Measurements from ENCODE around the gene EYS.

EYS gene

DNA sequence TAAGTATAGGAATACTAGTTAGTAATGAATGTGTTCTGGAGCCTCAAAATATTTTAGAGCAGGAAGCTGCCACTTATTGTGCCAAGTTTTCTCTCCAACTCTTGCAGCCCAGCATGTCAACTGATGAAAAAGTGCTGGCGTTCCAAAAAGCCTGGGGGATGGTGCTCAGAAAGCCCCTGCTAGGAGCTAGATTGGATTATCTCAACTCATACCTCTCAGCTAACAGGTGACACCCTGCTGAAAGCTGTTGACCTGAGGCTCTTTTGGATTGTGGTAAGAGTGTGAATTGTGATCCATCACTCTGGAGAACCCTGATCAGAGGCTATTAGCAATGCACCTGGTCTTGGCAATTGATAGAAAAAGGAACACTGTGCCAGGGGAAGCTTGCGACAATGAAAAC, 580.4 kb downstream of the EYS start:
- H3K4me1 ChIP-seq (ENCODE audit: insufficient read depth, low read length, poor library complexity, severe bottlenecking) = no peaks in the 10 kb centered on the region
- H3K4me3 ChIP-seq (ENCODE audit: low read length, poor library complexity, severe bottlenecking) = no peak overlapping the region
- H3F3A ChIP-seq (ENCODE audit: low read depth) = no peaks in the 10 kb centered on the region
- no peaks in the 10 kb centered on the region for H3K9me2 ChIP-seq (replicated peaks; ENCODE audit: low read depth, low read length)
- H3K79me2 ChIP-seq (ENCODE audit: insufficient read depth, low read length) = no peaks in the 10 kb centered on the region
- H3K4me2 ChIP-seq (ENCODE audit: low read depth, low read length, poor library complexity, severe bottlenecking) = no peak overlapping the region
- no peaks in the 10 kb centered on the region for H3K9me3 ChIP-seq (ENCODE audit: insufficient read depth, low read depth, low read length)
- H3K9ac ChIP-seq (ENCODE audit: low read depth, low read length, poor library complexity, severe bottlenecking) = no peak overlapping the region
- no peaks in the 10 kb centered on the region for H4K20me1 ChIP-seq (ENCODE audit: insufficient read depth, low read length, poor library complexity, severe bottlenecking)
- no peak overlapping the region for H2AFZ ChIP-seq (ENCODE audit: low read length)
- no peak for TF ChIP-seq EZH2phosphoT487 (IDR thresholded peaks at IDR 0.05; ENCODE audit: borderline replicate concordance)
- TF ChIP-seq, protein P1, sequence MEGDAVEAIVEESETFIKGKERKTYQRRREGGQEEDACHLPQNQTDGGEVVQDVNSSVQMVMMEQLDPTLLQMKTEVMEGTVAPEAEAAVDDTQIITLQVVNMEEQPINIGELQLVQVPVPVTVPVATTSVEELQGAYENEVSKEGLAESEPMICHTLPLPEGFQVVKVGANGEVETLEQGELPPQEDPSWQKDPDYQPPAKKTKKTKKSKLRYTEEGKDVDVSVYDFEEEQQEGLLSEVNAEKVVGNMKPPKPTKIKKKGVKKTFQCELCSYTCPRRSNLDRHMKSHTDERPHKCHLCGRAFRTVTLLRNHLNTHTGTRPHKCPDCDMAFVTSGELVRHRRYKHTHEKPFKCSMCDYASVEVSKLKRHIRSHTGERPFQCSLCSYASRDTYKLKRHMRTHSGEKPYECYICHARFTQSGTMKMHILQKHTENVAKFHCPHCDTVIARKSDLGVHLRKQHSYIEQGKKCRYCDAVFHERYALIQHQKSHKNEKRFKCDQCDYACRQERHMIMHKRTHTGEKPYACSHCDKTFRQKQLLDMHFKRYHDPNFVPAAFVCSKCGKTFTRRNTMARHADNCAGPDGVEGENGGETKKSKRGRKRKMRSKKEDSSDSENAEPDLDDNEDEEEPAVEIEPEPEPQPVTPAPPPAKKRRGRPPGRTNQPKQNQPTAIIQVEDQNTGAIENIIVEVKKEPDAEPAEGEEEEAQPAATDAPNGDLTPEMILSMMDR (conservative IDR thresholded peaks at IDR 0.05; ENCODE audit: low read length) = no peak
- no peaks in the 10 kb centered on the region for H3K27me3 ChIP-seq (ENCODE audit: insufficient read depth, low read length, poor library complexity, severe bottlenecking)
- H3K36me3 ChIP-seq (ENCODE audit: insufficient read depth, low read length) = no peaks in the 10 kb centered on the region

DNA sequence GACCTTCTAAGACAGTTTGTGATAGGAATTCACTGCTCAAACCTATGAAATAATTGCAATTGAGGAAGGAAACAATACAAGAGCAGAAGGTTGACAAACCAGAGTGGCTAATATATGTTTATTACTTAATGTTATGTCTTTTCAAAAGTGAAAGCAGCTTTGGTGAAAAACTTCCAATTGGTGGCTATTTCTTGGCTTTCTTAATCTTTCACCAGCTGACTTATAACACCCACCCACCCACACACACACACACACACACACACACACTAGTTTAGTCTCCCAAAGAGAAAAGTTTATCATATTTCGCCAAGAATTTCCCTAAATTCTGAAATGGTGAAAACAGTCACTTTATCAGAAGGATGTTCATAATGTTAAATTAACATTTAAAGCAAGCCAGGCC, 583.5 kb downstream of the EYS start:
- no peak overlapping the region for H3K9ac ChIP-seq (ENCODE audit: low read depth, low read length, poor library complexity, severe bottlenecking)
- H2AFZ ChIP-seq (ENCODE audit: low read length) = no peak overlapping the region
- TF ChIP-seq, protein P1 (conservative IDR thresholded peaks at IDR 0.05; ENCODE audit: low read length) = no peak
- no peak for TF ChIP-seq EZH2phosphoT487 (IDR thresholded peaks at IDR 0.05; ENCODE audit: borderline replicate concordance)
- no peak overlapping the region for H3K4me2 ChIP-seq (ENCODE audit: low read depth, low read length, poor library complexity, severe bottlenecking)
- H3K79me2 ChIP-seq (ENCODE audit: insufficient read depth, low read length) = no peaks in the 10 kb centered on the region
- H3K4me1 ChIP-seq (ENCODE audit: insufficient read depth, low read length, poor library complexity, severe bottlenecking) = no peaks in the 10 kb centered on the region
- H3K4me3 ChIP-seq (ENCODE audit: low read length, poor library complexity, severe bottlenecking) = no peak overlapping the region
- no peaks in the 10 kb centered on the region for H3K27me3 ChIP-seq (ENCODE audit: insufficient read depth, low read length, poor library complexity, severe bottlenecking)
- H4K20me1 ChIP-seq (ENCODE audit: insufficient read depth, low read length, poor library complexity, severe bottlenecking) = no peaks in the 10 kb centered on the region
- no peaks in the 10 kb centered on the region for H3K36me3 ChIP-seq (ENCODE audit: insufficient read depth, low read length)
- H3K9me2 ChIP-seq (replicated peaks; ENCODE audit: low read depth, low read length) = no peaks in the 10 kb centered on the region
- no peaks in the 10 kb centered on the region for H3K9me3 ChIP-seq (ENCODE audit: insufficient read depth, low read depth, low read length)
- no peaks in the 10 kb centered on the region for H3F3A ChIP-seq (ENCODE audit: low read depth)

DNA sequence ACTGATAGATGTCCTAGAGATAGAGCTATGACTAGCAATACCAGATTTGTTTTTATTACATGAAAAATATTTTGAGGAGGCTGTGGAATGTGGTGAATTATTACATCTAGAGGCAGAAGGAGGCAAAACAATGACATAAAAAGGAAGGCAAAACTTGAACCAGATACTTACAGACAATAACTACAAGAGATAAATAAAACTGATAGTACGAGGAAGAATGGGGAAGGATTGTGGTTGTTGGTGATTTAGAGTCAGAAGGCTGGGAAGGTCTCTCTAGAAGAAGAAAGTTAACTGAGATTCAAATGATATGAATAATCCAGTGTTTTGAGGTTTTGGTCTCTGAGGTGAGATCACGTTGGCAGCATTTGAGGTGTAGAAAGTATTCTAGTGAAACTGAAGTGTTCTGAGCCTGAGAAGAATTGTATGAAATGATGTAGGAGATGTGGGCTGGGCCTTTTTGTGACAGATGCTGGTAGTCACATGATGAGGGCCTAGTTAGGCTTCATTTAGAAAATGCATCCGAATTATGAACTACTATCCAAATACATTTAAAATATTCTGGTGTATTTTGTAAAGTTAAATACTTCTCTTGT, 589.1 kb downstream of the EYS start:
- no peaks in the 10 kb centered on the region for H3F3A ChIP-seq (ENCODE audit: low read depth)
- no peaks in the 10 kb centered on the region for H3K9me2 ChIP-seq (replicated peaks; ENCODE audit: low read depth, low read length)
- TF ChIP-seq, protein P1 (conservative IDR thresholded peaks at IDR 0.05; ENCODE audit: low read length) = no peak
- TF ChIP-seq EZH2phosphoT487 (IDR thresholded peaks at IDR 0.05; ENCODE audit: borderline replicate concordance) = no peak
- H3K79me2 ChIP-seq (ENCODE audit: insufficient read depth, low read length) = no peaks in the 10 kb centered on the region
- no peak overlapping the region for H3K9ac ChIP-seq (ENCODE audit: low read depth, low read length, poor library complexity, severe bottlenecking)
- H4K20me1 ChIP-seq (ENCODE audit: insufficient read depth, low read length, poor library complexity, severe bottlenecking) = no peaks in the 10 kb centered on the region
- H3K27me3 ChIP-seq (ENCODE audit: insufficient read depth, low read length, poor library complexity, severe bottlenecking) = no peaks in the 10 kb centered on the region
- H3K9me3 ChIP-seq (ENCODE audit: insufficient read depth, low read depth, low read length) = no peaks in the 10 kb centered on the region
- no peaks in the 10 kb centered on the region for H3K4me1 ChIP-seq (ENCODE audit: insufficient read depth, low read length, poor library complexity, severe bottlenecking)
- H3K36me3 ChIP-seq (ENCODE audit: insufficient read depth, low read length) = no peaks in the 10 kb centered on the region
- H2AFZ ChIP-seq (ENCODE audit: low read length) = no peak overlapping the region
- no peak overlapping the region for H3K4me3 ChIP-seq (ENCODE audit: low read length, poor library complexity, severe bottlenecking)
- no peak overlapping the region for H3K4me2 ChIP-seq (ENCODE audit: low read depth, low read length, poor library complexity, severe bottlenecking)

Data from Loucy (cell line).